NCI-H510A treated with DMSO at 0.1 percent for 48 hours (cell line): ENCODE measurements around the gene KLHDC2.
"Not testable (repeated sequence)": the region's sequence is repeated elsewhere in the genome, so short reads cannot be mapped to it uniquely, and the experiment has no call there.

Experiments
- DNase-seq: peaks from one replicate; lab custom pipeline; 2025; lab: John Stamatoyannopoulos, UW

Gene KLHDC2

GRCh38 chr14:49767571-49768300 is at the start of gene KLHDC2:
TSS of gene KLHDC2 (plus strand) at chr14:49768153. CDS start at chr14:49768469, 316 bp downstream.
- DNase-seq, result peak; percentile 75

DNA sequence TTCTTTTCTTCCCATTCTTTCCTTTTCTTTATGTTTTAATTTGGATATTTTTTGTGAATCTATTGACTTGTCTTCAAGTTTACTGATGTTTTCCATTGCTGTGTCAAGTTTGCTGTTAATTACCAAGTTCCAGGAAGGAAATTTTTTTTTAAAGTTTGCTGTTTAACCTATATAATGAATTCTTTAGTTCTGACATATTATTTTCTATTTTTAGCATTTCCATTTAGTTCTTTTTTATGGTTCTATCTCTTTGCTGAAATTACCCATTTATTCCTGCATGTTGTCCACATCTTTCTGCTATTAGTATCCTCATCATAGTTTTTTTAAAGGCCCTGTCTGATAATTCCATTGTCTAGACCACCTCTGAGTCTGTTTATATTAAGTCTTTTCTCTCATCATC is 47.2 kb upstream of the KLHDC2 start:
- DNase-seq, result no peak

GRCh38 chr14:49721733-49722435 is 46.1 kb upstream of the KLHDC2 start:
- not testable (repeated sequence) for DNase-seq

DNA sequence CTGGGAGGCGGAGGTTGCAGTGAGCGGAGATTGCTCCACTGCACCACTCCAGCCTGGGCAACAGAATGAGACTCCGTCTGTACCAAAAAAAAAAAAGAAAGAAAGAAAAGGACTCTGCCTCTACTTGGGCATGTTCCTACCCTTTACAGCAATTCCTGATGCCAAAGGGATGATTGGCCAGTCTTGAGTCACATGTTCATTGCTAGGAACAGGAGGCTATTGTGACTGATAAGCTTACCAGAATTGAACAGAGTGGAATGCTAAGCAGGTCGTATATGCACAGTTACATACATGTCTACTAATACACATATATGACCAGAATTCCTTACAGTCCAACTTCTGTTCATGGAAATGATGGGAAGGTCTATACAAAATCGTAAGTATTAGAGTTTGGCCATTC is 40.8 kb upstream of the KLHDC2 start:
- no peak for DNase-seq

GRCh38 chr14:49732896-49733295 is 35.1 kb upstream of the KLHDC2 start:
- no peak for DNase-seq

DNA sequence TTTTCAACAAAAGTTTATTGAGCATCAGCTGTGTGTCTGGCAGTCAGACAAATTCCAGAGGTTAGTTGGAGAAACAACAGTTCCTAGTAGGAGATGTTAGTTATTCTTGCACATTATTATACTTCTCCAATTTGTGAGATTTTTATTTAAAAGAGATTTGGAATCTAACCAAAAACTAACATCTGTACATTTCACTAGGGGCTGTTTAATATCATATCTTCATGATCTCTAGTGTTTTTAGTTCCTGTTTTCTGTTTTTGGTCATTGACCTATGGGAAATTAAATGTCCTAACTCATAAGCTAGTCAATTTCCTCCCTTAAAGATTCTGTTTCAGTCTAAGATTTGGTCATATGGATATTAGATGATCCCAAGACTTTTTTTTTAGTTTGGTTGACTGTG is 34.1 kb upstream of the KLHDC2 start:
- DNase-seq, result no peak

DNA sequence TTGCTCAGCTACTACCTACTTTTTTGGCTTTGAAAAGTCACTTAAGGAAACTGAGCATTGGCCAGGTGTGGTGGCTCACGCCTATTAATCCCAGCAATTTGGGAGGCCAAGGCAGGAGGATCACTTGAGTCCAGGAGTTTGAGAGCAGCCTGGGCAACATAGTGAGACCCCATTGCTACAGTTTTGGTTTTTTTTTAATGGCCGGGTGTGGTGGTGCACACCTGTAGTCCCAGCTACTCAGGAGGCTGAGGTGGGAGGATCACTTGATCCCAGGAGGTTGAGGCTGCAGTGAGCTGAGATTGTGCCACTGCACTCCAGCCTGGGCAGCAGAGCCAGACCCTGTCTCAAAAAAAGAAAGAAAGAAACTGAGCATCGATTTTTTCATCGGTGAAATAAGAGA is 32.3 kb upstream of the KLHDC2 start:
- DNase-seq, result not testable (repeated sequence)

GRCh38 chr14:49745191-49745590 is 22.8 kb upstream of the KLHDC2 start:
- no peak for DNase-seq

GRCh38 chr14:49746476-49746875 is 21.5 kb upstream of the KLHDC2 start:
- not testable (repeated sequence) for DNase-seq

- no peak for DNase-seq
These were observed 13.3 kb upstream of the KLHDC2 start for GRCh38 chr14:49754570-49755097.

GRCh38 chr14:49755378-49755777 is 12.6 kb upstream of the KLHDC2 start:
- DNase-seq, result no peak

DNA sequence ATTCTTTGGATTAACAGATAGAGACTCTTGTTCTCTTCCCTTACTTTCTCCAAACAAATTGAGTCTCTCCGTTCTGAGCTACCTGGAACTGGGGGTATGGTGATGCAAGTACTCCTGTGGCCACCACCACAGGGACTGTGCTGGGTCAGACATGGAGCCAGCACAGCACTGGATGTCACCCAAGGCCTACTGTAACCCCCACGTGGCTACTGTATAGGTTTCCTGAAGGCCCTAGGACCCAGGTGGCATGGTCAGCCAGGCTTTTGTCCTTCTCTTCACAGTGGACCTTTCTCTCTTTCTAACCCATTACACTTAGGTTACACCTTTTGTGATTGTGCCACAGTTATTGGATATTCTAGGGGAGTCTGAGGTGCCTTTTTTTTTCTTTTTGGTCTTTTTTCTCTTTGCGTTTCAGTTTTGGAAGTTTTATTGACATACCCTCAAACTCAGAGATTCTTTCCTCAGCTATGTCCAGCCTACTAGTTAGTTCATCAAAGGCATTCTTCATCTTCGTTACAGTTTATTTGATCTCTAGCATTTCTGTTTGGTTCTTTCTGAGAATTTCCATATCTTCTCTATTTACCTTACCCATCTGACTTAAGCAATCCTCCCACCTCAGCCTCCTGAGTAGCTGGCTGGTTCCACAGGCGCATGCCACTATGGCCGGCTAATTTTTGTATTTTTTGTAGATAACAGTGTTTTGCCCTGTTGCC is 6.0 kb upstream of the KLHDC2 start:
- no peak for DNase-seq

GRCh38 chr14:49766839-49767238 is 1.1 kb upstream of the KLHDC2 start:
- no peak for DNase-seq

DNA sequence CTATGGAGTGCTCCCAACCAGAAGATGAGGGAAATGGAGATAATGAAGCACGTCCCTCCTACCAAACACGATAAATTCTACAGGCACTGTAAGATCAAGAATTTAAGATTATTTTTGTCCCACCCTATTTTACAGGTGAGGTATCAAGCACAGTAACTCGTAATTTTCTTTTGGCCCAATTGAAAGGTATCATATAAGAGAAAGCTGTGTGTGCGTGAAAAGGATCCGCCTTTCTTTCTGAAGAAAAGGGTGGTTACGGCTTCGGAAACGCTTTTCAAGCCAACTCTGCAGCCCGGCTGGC is 733 bp upstream of the KLHDC2 start:
- peak; percentile 77 for DNase-seq

GRCh38 chr14:49768301-49769121 is 558 bp downstream of the KLHDC2 start:
- peak; percentile 42 for DNase-seq

DNA sequence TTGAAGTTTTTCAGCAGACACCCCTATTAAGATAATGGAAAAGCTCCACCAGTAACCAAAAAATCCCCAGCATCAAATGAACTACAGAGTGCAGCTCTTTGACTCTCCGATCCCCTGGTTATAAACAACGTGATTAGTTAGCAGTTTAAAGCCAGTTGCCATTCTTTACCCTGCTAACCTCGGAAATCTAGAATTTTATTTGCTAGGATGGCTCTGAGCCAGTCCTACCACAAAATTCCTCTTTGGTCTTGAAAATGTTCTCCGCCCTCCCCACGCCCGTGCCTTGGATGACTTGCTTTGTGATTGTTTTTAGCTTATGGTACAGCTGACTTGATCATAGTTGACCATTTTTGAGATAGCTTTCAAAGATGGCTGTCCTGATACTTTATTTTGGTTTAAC is 1.2 kb downstream of the KLHDC2 start:
- DNase-seq, result peak; percentile 42

DNA sequence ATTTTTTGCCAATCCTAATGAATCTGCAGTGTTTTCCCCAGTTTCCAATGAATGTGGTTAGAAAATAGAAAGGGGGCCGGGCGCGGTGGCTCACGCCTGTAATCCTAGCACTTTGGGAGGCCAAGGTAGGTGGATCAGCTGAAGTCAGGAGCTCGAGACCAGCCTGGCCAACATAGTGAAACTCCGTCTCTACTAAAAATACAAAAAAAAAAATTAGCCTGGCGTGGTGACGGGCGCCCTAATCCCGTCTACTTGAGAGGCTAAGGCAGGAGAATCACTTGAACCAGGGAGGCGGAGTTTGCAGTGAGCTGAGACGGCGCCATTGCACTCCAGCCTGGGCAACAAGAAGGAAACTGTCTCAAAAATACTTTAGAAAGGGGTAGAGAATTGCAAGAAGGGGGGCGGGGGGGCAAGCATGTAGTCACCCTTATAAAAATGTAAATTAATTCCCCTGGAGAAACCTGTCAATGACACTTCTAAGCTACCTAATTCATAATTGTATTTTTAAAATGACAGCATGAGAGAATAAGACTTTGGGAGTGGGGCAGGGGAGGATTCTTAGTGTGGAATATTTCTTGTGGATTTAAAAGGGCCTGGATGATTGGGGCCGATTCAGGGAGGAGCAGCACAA is 1.7 kb downstream of the KLHDC2 start:
- peak; percentile 6 for DNase-seq

DNA sequence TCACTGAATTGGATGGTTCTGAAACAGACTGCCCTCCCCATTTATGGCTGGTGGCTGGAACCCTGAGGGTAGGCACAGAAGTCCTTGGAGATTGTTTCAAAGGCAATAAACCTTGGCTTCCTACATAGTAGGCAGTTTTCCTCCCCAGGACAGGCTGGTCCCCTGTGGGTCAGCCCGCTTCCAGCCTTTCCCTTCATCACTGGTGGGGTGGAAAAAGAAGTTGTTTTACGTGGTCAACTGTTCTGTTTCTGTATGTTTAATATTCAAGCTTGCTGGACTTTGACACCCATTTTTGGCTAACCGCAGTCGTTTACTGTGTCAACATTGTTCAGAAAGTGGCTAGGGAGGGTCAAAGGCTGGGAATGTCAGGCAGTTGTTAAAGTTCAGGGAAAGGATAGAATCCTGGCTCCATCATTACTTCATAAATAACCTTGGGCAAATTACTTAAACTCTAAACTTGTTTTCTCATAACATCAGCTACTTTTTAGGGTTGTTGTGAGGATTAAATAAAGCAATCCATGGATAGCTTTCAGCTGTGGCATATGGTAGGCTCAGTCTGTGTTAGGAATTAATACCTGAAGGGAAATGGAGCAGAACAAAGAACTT is 2.4 kb downstream of the KLHDC2 start:
- peak; percentile 21 for DNase-seq

- DNase-seq, result not testable (repeated sequence)
These were observed 3.7 kb downstream of the KLHDC2 start for GRCh38 chr14:49771691-49772090.

GRCh38 chr14:49774106-49774505 is 6.2 kb downstream of the KLHDC2 start:
- no peak for DNase-seq

- no peak for DNase-seq
These were observed 10.5 kb downstream of the KLHDC2 start for GRCh38 chr14:49778421-49778820.
